ENCODE data around the gene MLH3.

- TF ChIP-seq, protein P1, sequence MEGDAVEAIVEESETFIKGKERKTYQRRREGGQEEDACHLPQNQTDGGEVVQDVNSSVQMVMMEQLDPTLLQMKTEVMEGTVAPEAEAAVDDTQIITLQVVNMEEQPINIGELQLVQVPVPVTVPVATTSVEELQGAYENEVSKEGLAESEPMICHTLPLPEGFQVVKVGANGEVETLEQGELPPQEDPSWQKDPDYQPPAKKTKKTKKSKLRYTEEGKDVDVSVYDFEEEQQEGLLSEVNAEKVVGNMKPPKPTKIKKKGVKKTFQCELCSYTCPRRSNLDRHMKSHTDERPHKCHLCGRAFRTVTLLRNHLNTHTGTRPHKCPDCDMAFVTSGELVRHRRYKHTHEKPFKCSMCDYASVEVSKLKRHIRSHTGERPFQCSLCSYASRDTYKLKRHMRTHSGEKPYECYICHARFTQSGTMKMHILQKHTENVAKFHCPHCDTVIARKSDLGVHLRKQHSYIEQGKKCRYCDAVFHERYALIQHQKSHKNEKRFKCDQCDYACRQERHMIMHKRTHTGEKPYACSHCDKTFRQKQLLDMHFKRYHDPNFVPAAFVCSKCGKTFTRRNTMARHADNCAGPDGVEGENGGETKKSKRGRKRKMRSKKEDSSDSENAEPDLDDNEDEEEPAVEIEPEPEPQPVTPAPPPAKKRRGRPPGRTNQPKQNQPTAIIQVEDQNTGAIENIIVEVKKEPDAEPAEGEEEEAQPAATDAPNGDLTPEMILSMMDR (conservative IDR thresholded peaks at IDR 0.05; ENCODE audit: low read length) = no peak
- no peak for TF ChIP-seq EZH2phosphoT487 (IDR thresholded peaks at IDR 0.05; ENCODE audit: borderline replicate concordance)
Measured at GRCh38 chr14:74982661-74983060, 68.6 kb downstream of the MLH3 start.

Data from Loucy (cell line).